H9 (cell line): Measurements from ENCODE around the gene RNF126. TPM values are rescaled to one million over a fixed set of nuclear protein-coding genes. Genes with fewer than 3 reads are reported as not detected.

Source experiments
- DNase-seq: peaks from one replicate; pipeline ENCODE4 v3.0.0-alpha.2; 2017
- H2AFZ ChIP-seq: one replicate; pipeline ENCODE4 v1.6.1; 2013; ENCODE audit warnings: mild to moderate bottlenecking, low read length, control low read depth, moderate library complexity
- H2AK5ac ChIP-seq: 2 replicates; pipeline ENCODE4 v1.6.1; 2013; ENCODE audit warnings: low read length, control low read depth, mixed read lengths; ENCODE audit not compliant: insufficient read length
- H2BK120ac ChIP-seq: one replicate; pipeline ENCODE4 v1.6.1; 2013; ENCODE audit warnings: low read depth, mild to moderate bottlenecking, low read length, control low read depth, inconsistent platforms; ENCODE audit not compliant: poor library complexity, severe bottlenecking
- H2BK12ac ChIP-seq: 2 replicates; pipeline ENCODE4 v1.6.1; 2013; ENCODE audit warnings: low read length, control low read depth, mixed read lengths, low read depth; ENCODE audit not compliant: insufficient read length
- H2BK15ac ChIP-seq: 2 replicates; pipeline ENCODE4 v1.6.1; 2013; ENCODE audit warnings: low read depth, low read length, control low read depth
- H2BK20ac ChIP-seq: one replicate; pipeline ENCODE4 v1.6.1; 2013; ENCODE audit warnings: low read depth, mild to moderate bottlenecking, low read length, control low read depth, inconsistent platforms; ENCODE audit not compliant: poor library complexity, severe bottlenecking
- H2BK5ac ChIP-seq: 2 replicates; pipeline ENCODE4 v1.6.1; 2013; ENCODE audit warnings: low read length, control low read depth, mixed read lengths; ENCODE audit not compliant: insufficient read length
- H3K14ac ChIP-seq: 2 replicates; pipeline ENCODE4 v1.6.1; 2013; ENCODE audit warnings: low read length, control low read depth; ENCODE audit not compliant: insufficient read depth
- H3K18ac ChIP-seq: 2 replicates; pipeline ENCODE4 v1.6.1; 2013; ENCODE audit warnings: low read depth, mild to moderate bottlenecking, mixed read lengths, low read length, control low read depth; ENCODE audit not compliant: insufficient read length
- H3K23ac ChIP-seq: 2 replicates; pipeline ENCODE4 v1.6.1; 2013; ENCODE audit warnings: low read length, control low read depth, mixed read lengths, low read depth; ENCODE audit not compliant: insufficient read length
- H3K23me2 ChIP-seq: 2 replicates; pipeline ENCODE4 v1.6.1; 2013; ENCODE audit warnings: low read depth, mild to moderate bottlenecking, mixed read lengths, low read length, control low read depth; ENCODE audit not compliant: insufficient read length, poor library complexity, severe bottlenecking
- H3K27ac ChIP-seq: 2 replicates; pipeline ENCODE4 v1.5.1; 2013; ENCODE audit warnings: low read length, control low read depth, mixed read lengths, low read depth; ENCODE audit not compliant: insufficient read length
- H3K27me3 ChIP-seq: 2 replicates; pipeline ENCODE4 v1.6.1; 2013; ENCODE audit warnings: low read length, control low read depth, inconsistent platforms; ENCODE audit not compliant: insufficient read depth
- H3K4ac ChIP-seq: 2 replicates; pipeline ENCODE4 v1.6.1; 2013; ENCODE audit warnings: low read depth, mild to moderate bottlenecking, control low read depth, inconsistent platforms, low read length, moderate library complexity
- H3K4me1 ChIP-seq: 2 replicates; pipeline ENCODE4 v1.6.1; 2013; ENCODE audit warnings: low read length, control low read depth, inconsistent platforms; ENCODE audit not compliant: insufficient read depth
- H3K4me2 ChIP-seq: 2 replicates; pipeline ENCODE4 v1.6.1; 2013; ENCODE audit warnings: low read length, control low read depth, mixed read lengths; ENCODE audit not compliant: insufficient read length, insufficient read depth
- H3K56ac ChIP-seq: 2 replicates; pipeline ENCODE4 v1.6.1; 2013; ENCODE audit warnings: low read depth, mild to moderate bottlenecking, mixed read lengths, low read length, control low read depth; ENCODE audit not compliant: insufficient read length
- H3K79me1 ChIP-seq: 2 replicates; pipeline ENCODE4 v1.6.1; 2013; ENCODE audit warnings: low read depth, mild to moderate bottlenecking, moderate library complexity, low read length, control low read depth, inconsistent platforms; ENCODE audit not compliant: insufficient read depth, poor library complexity, severe bottlenecking
- H3K79me2 ChIP-seq: 2 replicates; pipeline ENCODE4 v1.6.1; 2013; ENCODE audit warnings: low read length, control low read depth, inconsistent platforms; ENCODE audit not compliant: insufficient read depth
- H3K9ac ChIP-seq: 2 replicates; pipeline ENCODE4 v1.6.1; 2013; ENCODE audit warnings: low read length, control low read depth, mixed read lengths; ENCODE audit not compliant: insufficient read length; ENCODE audit errors: extremely low read depth
- H3K9me3 ChIP-seq: one replicate; pipeline ENCODE4 v1.6.1; 2013; ENCODE audit warnings: low read depth, low read length, inconsistent platforms; ENCODE audit not compliant: control insufficient read depth
- H3T11ph ChIP-seq: one replicate; pipeline ENCODE4 v1.6.1; 2013; ENCODE audit warnings: mild to moderate bottlenecking, low read length, control low read depth, inconsistent platforms
- H4K20me1 ChIP-seq: one replicate; pipeline ENCODE4 v1.6.1; 2013; ENCODE audit not compliant: control insufficient read depth, insufficient read length, insufficient read depth
- H4K5ac ChIP-seq: 2 replicates; pipeline ENCODE4 v1.6.1; 2013; ENCODE audit warnings: low read depth, mild to moderate bottlenecking, mixed read lengths, low read length, control low read depth; ENCODE audit not compliant: insufficient read length
- H4K8ac ChIP-seq: replicated peaks from 2 replicates; pipeline ENCODE4 v1.6.1; 2013; ENCODE audit warnings: low read length, control low read depth, mixed read lengths, low read depth; ENCODE audit not compliant: insufficient read length
- H4K91ac ChIP-seq: 2 replicates; pipeline ENCODE4 v1.6.1; 2013; ENCODE audit warnings: low read depth, mild to moderate bottlenecking, moderate library complexity, mixed read lengths, low read length, control low read depth; ENCODE audit not compliant: insufficient read length
- H3K27ac Mint-ChIP-seq, 3 experiments: 2 replicates in 2 of 3; 3 replicates in 1 of 3; pipeline ENCODE4 v1.8.0; 2020 to 2021; ENCODE audit warnings: mixed read lengths in 3 of 3, mild to moderate bottlenecking in 1 of 3, moderate library complexity in 1 of 3
- H3K27me3 Mint-ChIP-seq: 2 replicates; pipeline ENCODE4 v1.8.0; 2021; ENCODE audit warnings: low read depth, mild to moderate bottlenecking, moderate library complexity, mixed read lengths
- H3K36me3 Mint-ChIP-seq, 3 experiments: 2 replicates in 2 of 3; 3 replicates in 1 of 3; pipeline ENCODE4 v1.8.0; 2020 to 2021; ENCODE audit warnings: low read depth in 3 of 3, mixed read lengths in 3 of 3; ENCODE audit not compliant: insufficient read depth in 1 of 3
- H3K4me1 Mint-ChIP-seq, 2 experiments: 2 replicates each; pipeline ENCODE4 v1.8.0; 2020; ENCODE audit warnings: mixed read lengths in 2 of 2
- H3K4me3 Mint-ChIP-seq, 2 experiments: 2 replicates in 1 of 2; 3 replicates in 1 of 2; pipeline ENCODE4 v1.8.0; 2020 to 2021; ENCODE audit warnings: mild to moderate bottlenecking in 2 of 2, mixed read lengths in 2 of 2, moderate library complexity in 1 of 2
- H3K9me3 Mint-ChIP-seq, 2 experiments: 2 replicates in 1 of 2; 3 replicates in 1 of 2; pipeline ENCODE4 v1.8.0; 2020; ENCODE audit warnings: mild to moderate bottlenecking in 2 of 2, mixed read lengths in 2 of 2, moderate library complexity in 1 of 2
- WGBS: extraction: QIAGEN DNeasy Blood & Tissue Kit; methylation state at CpG from one replicate; pipeline ENCODE4 v1.1.7; 2013; ENCODE audit warnings: missing lambda C conversion rate, low lambda C conversion rate, mixed read lengths; ENCODE audit not compliant: insufficient read length; ENCODE audit errors: extremely low coverage; 5-methylcytosine and 5-hydroxymethylcytosine counted together
- total RNA-seq: library from RNA; stranded (reverse); gene quantifications from 2 replicates; pipeline ENCODE4 v1.2.1, GENCODE V29; 2021
- TF ChIP-seq, protein P1 (sequence below): fragments of 200-600 bp; sonication (generic); conservative IDR thresholded peaks from 3 replicates; pipeline ENCODE4 v1.8.0; 2021; ENCODE audit warnings: antibody characterized with exemption, mild to moderate bottlenecking

RNF126 gene
- total RNA-seq, 1 experiment from 2014 or later, result 81.9 TPM

- no peaks in the 10 kb centered on the region for H3K4me1 ChIP-seq
Observed at GRCh38 chr19:682678-683320, 19.8 kb upstream of the RNF126 start.

More at GRCh38 chr19:682678-683320, 19.8 kb upstream of the RNF126 start:
- Histone ChIP-seq H3T11ph (no peak overlapping the region), H2BK20ac (no peak overlapping the region), H4K91ac (no peak overlapping the region), H3K9me3 (no peaks in the 10 kb centered on the region), H3K9ac (no peak overlapping the region), H3K27me3 (no peaks in the 10 kb centered on the region), H3K79me2 (no peaks in the 10 kb centered on the region), H3K56ac (no peak overlapping the region), H4K20me1 (no peaks in the 10 kb centered on the region), H4K8ac (peak overlapping the region; percentile 24), H3K23ac (no peak overlapping the region), H3K27ac (no peak overlapping the region), H3K18ac (no peak overlapping the region), H3K4me2 (no peak overlapping the region), H2AK5ac (no peak overlapping the region), H2BK15ac (no peak overlapping the region), H3K14ac (no peak overlapping the region), H3K23me2 (peaks cover 5% of the 10 kb centered on the region), H4K5ac (no peak overlapping the region), H3K4ac (no peak overlapping the region), H2AFZ (no peak overlapping the region), H3K79me1 (no peaks in the 10 kb centered on the region), H2BK12ac (no peak overlapping the region), H2BK120ac (no peak overlapping the region), H2BK5ac (no peak overlapping the region)
- Mint-ChIP-seq H3K36me3 (no peaks in the 10 kb centered on the region), H3K9me3 (no peaks in the 10 kb centered on the region; a peak in 1 of 5 replicates), H3K27ac (no peak overlapping the region; a peak in 1 of 7 replicates), H3K4me3 (no peak overlapping the region; a peak in 1 of 5 replicates), H3K4me1 (peaks cover 2 to 7% of the 10 kb centered on the region in 2 experiments; a peak in 1 of 4 replicates), H3K27me3 (peaks cover 14% of the 10 kb centered on the region)
- no CpG with 5 or more reads among the region's 25 CpGs for WGBS
- no peak for DNase-seq
- TF ChIP-seq, protein P1, sequence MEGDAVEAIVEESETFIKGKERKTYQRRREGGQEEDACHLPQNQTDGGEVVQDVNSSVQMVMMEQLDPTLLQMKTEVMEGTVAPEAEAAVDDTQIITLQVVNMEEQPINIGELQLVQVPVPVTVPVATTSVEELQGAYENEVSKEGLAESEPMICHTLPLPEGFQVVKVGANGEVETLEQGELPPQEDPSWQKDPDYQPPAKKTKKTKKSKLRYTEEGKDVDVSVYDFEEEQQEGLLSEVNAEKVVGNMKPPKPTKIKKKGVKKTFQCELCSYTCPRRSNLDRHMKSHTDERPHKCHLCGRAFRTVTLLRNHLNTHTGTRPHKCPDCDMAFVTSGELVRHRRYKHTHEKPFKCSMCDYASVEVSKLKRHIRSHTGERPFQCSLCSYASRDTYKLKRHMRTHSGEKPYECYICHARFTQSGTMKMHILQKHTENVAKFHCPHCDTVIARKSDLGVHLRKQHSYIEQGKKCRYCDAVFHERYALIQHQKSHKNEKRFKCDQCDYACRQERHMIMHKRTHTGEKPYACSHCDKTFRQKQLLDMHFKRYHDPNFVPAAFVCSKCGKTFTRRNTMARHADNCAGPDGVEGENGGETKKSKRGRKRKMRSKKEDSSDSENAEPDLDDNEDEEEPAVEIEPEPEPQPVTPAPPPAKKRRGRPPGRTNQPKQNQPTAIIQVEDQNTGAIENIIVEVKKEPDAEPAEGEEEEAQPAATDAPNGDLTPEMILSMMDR, result no peak
